Stimulated activated CD4-positive, alpha-beta T cell treated with anti-CD3 and anti-CD28 coated beads, Interleukin-4, amount 100 ng/mL, for 48 hours (primary cell): Measurements from ENCODE around the gene PDGFC.

Source experiments
- DNase-seq, 2 donors: peaks; one replicate each; pipeline ENCODE4 v3.0.0-alpha.2; 2020; ENCODE audit warnings: low read depth in 2 of 2

Gene PDGFC

DNA sequence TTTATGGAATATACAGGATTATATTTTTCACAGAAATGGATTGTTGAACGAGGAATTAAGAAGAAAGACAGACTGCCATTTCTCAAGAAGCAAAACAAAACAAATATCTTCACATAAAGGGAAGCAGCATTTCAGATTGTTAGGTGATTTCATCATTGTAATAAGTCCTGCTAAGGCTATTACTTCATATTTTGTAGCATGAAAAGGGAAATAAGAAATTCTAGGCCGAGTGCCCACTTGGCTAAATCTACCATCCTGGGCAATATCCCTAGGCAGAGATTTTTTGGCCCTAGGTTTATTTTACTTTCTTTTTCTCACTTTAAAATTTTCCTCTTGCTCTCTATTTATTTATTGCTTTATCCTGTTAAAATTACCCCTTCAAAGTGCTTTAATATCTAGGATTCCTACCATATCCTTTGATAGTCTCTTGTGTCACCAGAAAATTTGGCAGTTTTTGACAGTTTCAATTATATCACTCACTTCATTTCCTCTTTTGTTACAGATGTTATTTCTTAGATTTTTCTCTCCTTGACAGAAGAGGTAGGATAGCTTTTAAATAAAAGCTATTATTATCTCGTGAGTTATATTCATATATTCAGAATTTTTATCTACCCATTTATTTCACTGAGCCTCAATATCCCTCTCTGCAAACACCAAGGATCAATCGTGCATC is 142.3 kb downstream of the PDGFC start:
- no peak for DNase-seq

DNA sequence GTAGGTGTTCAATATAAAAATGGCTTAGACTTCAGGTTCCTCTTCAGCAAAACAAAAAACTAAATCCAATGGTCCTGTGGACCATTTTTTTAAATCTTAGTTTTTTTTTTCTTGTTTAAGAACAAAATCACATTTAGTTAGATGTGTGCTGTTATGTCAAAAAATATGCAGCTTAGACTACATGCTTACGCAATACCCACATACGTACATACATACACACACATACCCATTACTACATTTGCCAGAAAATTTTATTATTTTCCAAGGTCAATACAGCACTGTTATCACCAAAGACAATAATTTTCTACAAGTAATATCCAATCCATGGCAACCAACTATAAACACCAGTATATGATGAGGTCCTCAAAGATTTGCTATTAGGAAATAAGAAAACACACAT is 144.1 kb downstream of the PDGFC start:
- DNase-seq: no peak

DNA sequence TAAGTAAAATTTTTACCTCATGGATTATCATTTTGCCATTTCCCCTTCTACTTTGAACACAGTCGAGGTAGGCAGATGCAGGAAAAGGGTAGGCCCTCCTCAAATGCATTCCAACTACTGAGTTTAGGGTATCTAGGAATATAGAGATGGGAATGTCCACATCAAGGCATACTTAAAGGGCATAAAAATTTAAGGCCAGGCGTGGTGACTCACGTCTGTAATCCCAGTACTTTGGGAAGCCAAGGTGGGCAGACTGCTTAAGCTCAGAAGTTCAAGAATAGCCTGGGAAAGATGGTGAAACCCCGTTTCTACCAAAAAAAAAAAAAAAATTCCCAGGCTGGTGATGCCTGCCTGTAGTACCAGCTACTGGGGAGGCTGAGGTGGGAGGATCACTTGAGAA is 146.5 kb downstream of the PDGFC start:
- DNase-seq: no peak

DNA sequence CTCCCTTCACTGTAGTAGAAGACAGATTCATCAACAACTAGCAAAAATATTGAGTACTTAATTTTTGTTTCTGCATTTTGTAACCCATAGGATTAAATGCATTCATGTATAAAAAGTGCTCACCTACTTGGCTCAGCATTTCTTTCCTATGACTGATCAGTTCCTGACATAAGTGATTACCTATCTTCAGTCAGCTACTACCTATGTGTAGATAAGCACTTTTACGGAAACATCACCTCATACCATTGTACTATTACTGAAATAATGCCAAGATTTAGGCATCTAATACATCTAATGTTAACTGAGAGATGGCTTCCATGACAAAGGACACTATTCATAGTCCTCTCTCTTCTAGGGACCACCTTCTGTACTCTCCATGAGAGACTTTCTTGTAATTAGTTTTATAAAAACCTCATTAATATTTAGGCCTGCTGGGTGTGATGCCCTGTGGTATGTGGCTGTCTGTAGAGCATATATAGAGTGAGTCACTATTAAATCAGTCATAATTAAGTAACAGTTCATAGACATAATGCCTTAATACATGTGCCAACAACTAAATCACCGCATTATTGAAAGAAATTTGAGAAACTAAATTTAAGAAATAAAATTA is 147.0 kb downstream of the PDGFC start:
- no peak for DNase-seq

DNA sequence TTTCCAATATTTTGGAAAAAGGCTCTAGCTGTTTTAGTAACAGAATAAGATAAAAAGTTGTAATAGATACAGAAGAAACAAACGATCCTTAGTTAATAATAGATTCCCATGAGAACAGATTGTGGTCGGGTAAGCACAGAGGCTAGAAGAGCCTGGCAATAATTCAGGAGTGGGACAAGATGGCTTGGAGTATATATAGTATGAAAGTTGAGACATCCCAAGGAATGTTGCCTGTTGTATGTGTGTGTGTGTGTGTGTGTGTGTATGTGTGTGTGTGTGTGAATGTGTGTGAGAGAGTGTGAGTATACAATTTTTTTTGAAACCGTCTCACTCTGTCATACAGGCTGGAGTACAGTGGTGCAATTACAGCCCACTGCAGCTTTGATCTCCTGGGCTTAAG is 150.7 kb downstream of the PDGFC start:
- no peak for DNase-seq

DNA sequence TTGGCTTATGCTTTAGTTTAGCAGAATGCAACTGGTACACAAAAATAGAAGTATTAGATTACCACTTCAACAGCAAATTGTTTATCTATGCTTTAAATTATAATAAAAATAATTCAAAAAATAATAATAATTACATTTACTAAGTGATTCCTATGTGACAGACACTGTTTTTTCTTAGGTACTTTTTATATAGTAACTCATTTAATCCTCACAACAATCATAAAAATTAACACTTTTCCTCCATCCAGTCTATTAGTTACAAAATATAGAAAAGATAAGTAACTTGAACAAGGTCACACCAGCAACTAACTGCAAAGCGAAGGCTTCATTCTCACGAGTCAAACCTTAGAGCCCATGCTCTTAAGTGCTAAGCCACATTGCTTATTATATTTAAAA is 155.2 kb downstream of the PDGFC start:
- no peak for DNase-seq

DNA sequence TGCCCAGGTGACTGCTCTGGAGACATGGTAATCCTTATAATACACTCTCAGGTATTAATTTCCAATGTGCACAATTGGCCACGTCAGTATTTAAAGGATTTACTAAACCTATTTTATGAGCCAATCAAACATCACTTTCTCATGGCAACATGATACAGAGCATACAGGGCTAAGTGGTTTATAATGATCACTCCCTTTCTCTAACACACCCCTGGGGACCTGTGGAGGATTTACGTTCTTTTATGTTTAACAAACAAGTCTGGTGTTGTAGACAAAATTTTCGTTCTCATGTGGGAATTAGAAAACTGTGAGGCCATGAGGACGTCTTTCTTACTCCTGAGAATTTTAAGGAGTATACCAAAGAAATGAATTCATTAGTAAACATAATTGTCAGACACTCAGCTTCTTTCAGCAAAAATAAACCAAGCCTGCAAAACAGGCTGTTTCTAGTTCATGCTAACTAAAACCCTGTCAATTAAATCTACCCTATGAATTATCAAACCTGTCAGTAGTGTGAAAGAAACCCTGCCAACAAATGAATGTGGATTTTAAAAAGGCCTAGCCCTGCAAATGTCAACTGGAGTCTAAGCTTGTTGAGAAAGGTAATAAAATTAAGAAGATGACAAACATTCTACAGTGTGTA is 155.8 kb downstream of the PDGFC start:
- DNase-seq: no peak

DNA sequence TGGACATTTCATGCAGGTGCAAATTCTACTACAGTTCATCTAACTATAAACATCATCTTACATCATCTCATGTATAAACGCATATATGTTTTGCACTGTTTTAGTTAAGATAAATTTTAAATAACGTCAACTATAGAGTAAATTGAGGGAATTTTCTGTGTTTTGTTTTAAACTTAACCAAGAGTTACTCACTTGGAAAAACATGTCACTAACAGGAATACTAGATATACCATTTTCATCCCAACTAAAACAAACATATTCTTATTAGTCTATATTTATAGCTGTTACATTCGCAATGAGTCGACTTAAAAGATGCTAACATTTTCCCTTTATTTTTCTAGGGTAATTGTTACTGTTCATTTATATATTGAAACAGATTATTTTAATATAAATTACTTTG is 159.6 kb downstream of the PDGFC start:
- DNase-seq: no peak

DNA sequence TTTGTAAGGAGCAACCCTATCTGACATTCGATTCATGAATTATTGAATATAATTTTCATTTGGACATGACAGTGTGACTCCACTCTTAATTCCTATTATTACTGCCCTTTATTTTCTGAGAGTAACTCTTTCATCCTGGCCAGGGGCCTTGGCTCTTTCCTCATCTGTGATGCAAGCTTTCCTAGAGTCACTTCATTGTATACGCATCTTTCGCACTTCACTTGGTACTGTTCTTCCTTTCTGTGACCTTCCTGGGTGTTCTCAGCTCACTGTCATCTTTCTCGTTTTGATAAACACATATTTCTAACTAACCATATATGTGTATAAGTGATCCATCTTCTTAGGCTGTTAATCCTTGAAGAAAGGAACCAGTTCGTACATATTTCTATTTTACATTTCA is 160.3 kb downstream of the PDGFC start:
- no peak for DNase-seq

DNA sequence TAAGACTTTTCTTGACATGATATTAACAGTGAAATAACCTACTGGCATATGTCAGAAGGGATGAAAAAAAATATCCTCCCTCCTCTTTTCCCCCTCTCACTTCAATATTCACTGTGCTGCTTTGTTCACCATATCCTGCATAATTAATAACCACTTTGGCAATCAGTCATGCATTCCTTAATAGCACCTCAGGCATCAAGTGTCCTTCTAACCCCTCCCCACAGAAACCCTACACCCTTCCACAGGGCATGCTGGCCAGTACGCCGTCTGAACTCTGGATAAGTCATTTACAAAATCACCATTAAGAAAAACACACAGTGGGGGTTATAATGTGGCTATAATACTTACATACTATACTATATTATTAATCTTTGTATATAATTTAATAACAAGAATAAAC is 165.9 kb downstream of the PDGFC start:
- no peak for DNase-seq

DNA sequence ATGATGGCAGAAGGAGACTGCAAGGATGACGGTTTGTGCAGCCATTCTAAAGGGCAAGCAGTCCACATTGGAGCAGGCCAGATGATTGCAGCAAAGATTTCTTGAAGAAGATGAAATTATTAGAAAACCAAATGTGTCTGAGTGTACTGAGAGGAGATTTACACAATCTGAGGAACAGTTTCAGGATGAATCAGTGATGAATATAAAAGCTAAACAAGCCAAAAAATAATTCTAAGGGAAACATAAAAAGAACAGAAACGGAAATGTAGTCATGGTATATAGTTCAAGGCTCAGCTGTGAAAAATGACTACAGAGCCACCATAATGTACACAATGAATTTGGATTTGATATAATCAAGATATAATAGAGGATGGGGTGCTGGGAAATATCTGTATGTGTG is 168.5 kb downstream of the PDGFC start:
- no peak for DNase-seq

DNA sequence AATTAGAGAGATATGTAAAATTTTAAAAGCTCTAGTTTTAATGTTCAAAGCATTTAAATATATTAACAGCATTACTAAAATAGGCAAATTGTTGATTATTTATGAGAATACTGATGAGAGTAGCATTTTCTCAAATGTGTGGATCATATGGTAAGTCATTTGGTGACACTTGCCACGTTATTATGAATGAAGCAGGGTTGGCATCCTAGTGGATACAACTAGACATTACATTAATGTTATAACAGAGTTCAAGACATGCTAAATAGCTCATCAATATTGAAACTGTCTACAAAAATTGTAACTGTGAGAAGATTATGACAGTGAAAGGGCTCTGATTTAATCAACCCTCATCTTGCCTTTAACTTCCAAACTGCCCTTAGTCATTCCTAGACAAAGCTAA is 171.1 kb downstream of the PDGFC start:
- DNase-seq: no peak

DNA sequence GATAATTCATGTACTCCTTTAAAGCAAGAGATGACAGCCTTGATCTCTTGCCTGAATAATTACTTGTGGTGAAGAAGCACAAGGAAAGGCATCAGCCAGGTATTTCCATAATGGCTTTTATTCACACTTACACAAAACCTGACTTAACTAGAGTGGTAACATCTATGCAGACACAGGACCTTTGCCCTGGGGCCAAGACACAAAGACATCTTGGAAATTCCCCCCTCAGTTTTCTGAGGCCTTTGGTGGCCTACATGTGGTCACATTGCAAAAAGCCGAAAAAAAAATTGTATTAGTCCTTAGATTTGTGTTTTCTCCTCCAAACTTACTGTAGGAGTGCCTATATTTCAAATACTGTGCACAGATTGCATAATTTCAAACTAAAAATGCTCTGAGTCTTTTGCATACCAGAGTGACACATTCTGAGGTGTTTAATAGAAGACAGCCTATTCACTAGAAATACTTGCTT is 172.4 kb downstream of the PDGFC start:
- no peak for DNase-seq

DNA sequence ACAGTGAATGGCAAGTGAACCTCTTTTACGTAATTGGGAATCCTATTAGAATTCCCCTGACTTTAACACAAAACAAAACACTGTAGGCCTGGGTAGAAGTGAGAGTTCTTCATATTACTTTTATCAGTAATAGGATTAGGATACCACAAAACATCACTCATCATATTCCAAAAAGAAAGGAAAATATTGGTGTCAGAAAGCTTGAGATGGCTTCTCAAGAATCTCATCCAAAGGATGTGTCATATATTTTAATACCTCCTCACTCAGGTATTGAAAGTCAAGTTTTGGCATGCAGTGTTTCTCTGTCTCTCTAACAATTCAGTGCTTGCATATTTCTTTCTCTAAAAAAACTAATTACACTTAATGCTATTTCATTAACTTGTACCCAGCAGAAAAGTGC is 173.2 kb downstream of the PDGFC start:
- DNase-seq: no peak

DNA sequence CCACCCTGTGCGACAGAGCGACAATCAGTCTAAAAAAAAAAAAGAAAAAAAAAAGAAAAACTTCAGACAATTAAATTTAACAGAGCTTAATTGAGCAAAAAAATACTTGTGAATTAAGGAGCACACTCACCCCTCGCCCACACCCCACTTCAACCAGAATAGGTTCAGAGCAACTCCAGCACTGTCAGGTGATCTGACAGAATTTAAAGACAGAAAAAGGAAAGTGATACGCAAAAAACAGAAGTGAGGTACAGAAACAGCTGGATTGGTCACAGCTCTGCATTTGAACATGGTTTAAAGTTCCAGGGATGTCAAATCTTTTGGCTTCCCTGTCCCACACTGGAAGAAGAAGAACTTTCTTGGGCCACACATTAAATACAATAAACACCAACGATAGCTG is 174.4 kb downstream of the PDGFC start:
- no peak for DNase-seq

DNA sequence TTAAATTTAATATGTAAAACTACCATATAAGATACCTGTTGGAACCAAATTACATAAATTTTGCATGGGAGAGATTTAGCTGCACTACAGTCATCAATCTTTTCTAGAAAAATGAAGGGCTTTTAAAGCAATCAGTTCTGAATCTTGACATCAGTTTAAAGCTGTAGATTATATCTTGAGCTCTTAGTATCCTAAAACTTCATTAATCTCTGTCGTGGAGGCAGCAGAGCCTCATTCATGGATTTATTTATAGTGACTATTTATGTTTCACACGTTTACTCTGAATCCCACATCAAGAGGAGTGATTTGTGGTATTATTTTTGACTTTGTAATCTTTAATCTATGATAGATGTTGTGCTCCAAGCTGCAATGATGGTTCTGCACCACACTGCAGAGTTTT is 175.9 kb downstream of the PDGFC start:
- no peak for DNase-seq

DNA sequence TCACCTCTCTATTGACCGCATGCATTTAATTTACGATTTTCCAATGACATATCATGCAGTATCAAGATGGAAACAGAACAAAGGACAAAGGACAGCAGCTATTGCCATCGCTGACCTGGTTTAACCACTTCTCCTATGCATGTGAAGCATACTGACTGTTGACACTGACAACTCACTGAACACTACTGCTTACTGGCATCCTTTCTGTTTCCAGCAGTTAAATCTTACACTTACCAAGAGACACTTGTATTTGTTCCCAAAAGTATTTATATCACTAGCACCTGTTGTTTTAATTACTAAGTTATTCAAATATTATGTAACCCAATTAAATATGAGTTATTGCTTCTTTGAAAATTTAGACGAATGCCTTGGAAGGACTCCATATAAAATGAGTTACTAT is 176.7 kb downstream of the PDGFC start:
- DNase-seq: no peak

DNA sequence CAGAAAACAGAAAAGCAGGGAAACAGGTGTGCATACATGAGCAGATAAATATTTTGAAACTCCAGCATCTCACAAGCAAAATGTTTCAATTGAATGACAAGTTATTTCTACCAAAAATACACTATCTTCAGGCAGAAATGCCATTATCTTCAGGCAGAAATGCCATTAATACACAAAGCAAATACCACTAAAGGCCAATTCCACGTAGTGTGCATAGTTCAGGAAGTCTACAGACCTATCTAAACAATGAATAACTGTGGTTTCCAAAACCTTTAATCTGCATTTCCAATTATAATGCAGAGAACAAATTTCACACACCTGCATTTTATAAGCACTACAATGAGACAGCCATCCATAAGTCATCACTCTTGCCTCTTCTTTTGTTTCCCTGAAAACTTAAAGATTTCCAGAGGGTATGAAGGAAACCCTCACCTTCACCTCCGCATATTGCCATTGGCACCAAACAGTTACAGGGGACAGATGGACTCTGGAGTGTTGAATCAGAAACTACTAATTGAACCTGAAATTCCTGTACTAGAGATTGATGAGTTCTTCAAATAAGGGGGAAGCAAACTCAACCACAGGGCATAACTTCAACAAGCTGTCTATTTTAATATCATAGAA is 179.0 kb downstream of the PDGFC start:
- DNase-seq: no peak

DNA sequence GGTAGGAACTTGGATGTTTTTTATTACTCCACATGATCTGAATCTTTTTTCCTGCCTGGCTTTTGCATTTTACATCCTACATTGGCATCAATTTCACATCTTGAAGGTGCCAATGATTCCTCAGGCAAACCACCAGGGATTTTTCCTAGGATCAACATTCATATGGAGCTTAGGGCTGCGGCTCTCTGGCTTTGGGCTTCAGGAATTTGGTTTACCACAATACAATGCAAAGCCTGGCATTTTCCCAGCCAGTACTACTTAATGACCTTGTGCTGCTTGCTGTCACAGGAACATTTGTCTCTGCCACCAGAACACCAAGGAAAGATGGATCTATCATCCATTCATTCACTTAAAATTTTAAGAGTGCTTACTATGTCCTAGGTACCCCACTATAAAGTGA is 180.7 kb downstream of the PDGFC start:
- no peak for DNase-seq

DNA sequence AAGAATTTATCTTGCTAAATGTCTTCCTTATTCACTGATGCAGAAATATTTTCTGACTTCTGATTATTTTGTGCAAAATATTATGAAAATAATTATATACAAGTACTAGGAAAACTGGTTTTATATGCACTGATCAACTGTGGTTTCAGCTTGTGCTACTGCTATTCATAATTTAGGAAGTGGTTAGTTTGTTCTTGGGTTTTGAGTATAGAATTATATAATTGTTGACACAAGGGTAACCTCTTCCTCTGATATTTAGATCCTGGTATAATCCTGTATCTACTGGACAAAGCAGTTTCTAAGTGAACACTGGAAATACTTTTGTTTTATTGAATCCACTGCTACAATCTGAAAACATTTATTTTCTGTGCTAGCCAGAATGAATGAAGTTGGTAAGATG is 182.8 kb downstream of the PDGFC start:
- no peak for DNase-seq

DNA sequence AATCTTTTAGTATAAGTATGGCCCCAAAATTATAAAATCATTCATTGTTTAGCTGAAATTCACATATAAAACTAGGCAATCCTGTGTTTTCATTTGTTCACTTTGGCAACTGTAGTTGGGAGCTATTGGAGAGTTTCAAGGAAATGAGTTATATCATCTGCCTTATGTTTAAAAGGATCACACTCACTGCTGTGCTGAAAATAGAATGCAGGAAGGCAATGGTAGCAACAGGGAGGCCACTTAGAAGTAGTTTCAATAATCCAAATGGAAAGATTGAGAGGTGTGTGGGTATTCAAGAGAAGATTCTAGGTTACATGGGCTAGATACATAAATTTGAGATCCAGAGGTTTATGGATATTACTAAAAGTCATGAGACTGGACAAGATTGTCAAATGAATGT is 184.9 kb downstream of the PDGFC start:
- no peak for DNase-seq

DNA sequence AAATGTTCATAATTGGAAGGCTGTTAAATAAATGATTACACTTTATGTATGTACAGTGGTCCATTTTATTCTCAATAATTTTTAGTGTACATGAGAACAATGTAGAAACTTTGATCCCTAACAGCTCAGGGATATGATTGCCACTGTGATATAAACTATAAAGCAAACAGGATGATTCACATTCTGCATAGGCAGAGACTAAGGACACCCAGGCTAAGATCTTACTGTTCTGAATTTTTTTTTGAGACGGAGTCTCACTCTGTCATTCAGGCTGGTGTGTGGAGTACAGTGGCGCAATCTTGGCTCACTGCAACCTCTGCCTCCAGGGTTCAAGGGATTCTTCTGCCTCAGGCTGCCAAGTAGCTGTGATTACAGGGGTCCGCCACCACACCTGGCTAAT is 186.6 kb downstream of the PDGFC start:
- no peak for DNase-seq

DNA sequence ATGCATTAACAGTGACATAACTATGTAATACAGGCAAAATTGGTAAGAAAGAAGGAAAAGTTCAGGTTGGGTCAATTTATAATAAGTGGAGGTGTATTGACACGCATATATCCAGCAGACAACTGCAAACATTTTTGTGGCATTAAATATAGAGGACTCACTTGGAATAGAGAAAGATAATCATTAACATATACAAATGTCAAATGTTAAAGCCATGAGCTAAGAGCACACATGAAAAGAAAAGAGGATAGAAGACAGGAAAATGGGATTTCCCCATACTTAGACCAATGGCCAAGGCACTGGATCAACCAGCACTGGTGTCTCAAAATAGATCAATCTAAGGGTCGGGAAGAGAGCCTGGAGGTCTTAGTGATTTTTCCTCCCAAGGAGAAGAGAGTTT is 187.6 kb downstream of the PDGFC start:
- DNase-seq: no peak
